Mucosa of gallbladder (tissue), 1 donor: Measurements from ENCODE around the gene LXN. TPM values are rescaled to one million over a fixed set of nuclear protein-coding genes. Genes with fewer than 3 reads are reported as not detected.

Source experiments
- total RNA-seq: library from RNA; stranded (reverse); gene quantifications from one replicate; pipeline ENCODE4 v1.2.1, GENCODE V29; 2021
- donor health status: DM: no; HTN: no; CAD: no.

LXN gene
- total RNA-seq, 1 donor from 2014 or later = 17.0 TPM

Other genes with a start within 250 kb of the LXN start
- 9.9 TPM for gene MLF1, start 101.5 kb downstream of the LXN start, total RNA-seq
- 33.5 TPM for gene GFM1, start 28.1 kb downstream of the LXN start, total RNA-seq
- gene RARRES1, start 59.8 kb upstream of the LXN start, total RNA-seq = 6.3 TPM
- gene MFSD1, start 129.4 kb upstream of the LXN start, total RNA-seq = 53.1 TPM